ENCODE data around the gene CT47C1.

- TF ChIP-seq TEAD4 (IDR thresholded peaks at IDR 0.05) (no peak), REST (IDR thresholded peaks at IDR 0.05; ENCODE audit: low read depth) (no peak), EP300 (IDR thresholded peaks at IDR 0.05; ENCODE audit: borderline replicate concordance) (no peak)
Measured at GRCh38 chrX:119030990-119031389, 41.8 kb upstream of the CT47C1 start.

Measured in Ishikawa (cell line).